Stimulated activated CD4-positive, alpha-beta T cell treated with anti-CD3 and anti-CD28 coated beads, Interleukin-1b, Interleukin-23, amount 100 ng/mL, for 1 hour (primary cell): ENCODE results near the gene ANKRD60.
A peak's percentile ranks its signal among the peaks of the same experiment; 100 is the strongest.

ENCODE experiments used
- DNase-seq, 2 donors: peaks; one replicate each; pipeline ENCODE4 v3.0.0-alpha.2; 2020; ENCODE audit warnings: low read depth in 2 of 2

The ANKRD60 gene

GRCh38 chr20:58223358-58223941, 5.0 kb downstream of the ANKRD60 start:
- no peak for DNase-seq

GRCh38 chr20:58222446-58222845, 6.0 kb downstream of the ANKRD60 start:
- DNase-seq: no peak

- no peak for DNase-seq
Measured at GRCh38 chr20:58219342-58219700, 9.1 kb downstream of the ANKRD60 start.

- no peak for DNase-seq
Measured at GRCh38 chr20:58218665-58219341, 9.7 kb downstream of the ANKRD60 start.

- DNase-seq: no peak
Measured at GRCh38 chr20:58216334-58216733, 12.1 kb downstream of the ANKRD60 start.

GRCh38 chr20:58215116-58215515, 13.3 kb downstream of the ANKRD60 start:
- no peak for DNase-seq

GRCh38 chr20:58214310-58214709, 14.1 kb downstream of the ANKRD60 start:
- DNase-seq: no peak

GRCh38 chr20:58213716-58214115, 14.7 kb downstream of the ANKRD60 start:
- DNase-seq: no peak

- DNase-seq: no peak
Measured at GRCh38 chr20:58213121-58213520, 15.3 kb downstream of the ANKRD60 start.

- DNase-seq: no peak
Measured at GRCh38 chr20:58212636-58213035, 15.8 kb downstream of the ANKRD60 start.

GRCh38 chr20:58210398-58210747, 18.1 kb downstream of the ANKRD60 start:
- no peak for DNase-seq

- DNase-seq: peak; percentile 72 to 87
Measured at GRCh38 chr20:58209652-58210397, 18.6 kb downstream of the ANKRD60 start.

GRCh38 chr20:58208944-58209343, 19.5 kb downstream of the ANKRD60 start:
- no peak for DNase-seq

- no peak for DNase-seq
Measured at GRCh38 chr20:58205850-58206249, 22.6 kb downstream of the ANKRD60 start.

GRCh38 chr20:58202044-58202443, 26.4 kb downstream of the ANKRD60 start:
- DNase-seq: no peak

- no peak for DNase-seq
Measured at GRCh38 chr20:58201616-58202015, 26.8 kb downstream of the ANKRD60 start.

- DNase-seq: no peak
Measured at GRCh38 chr20:58199469-58199868, 29.0 kb downstream of the ANKRD60 start.

GRCh38 chr20:58198901-58199355, 29.5 kb downstream of the ANKRD60 start:
- no peak for DNase-seq

- no peak for DNase-seq
Measured at GRCh38 chr20:58198384-58198783, 30.1 kb downstream of the ANKRD60 start.

- no peak for DNase-seq
Measured at GRCh38 chr20:58197185-58197469, 31.3 kb downstream of the ANKRD60 start.

- no peak for DNase-seq
Measured at GRCh38 chr20:58196402-58197184, 31.9 kb downstream of the ANKRD60 start.

GRCh38 chr20:58195047-58195446, 33.4 kb downstream of the ANKRD60 start:
- no peak for DNase-seq
